Stimulated activated CD8-positive, alpha-beta memory T cell treated with anti-CD3 and anti-CD28 coated beads, Interleukin-7, amount 100 ng/mL, for 1 hour (primary cell): ENCODE data around the gene IRS2.
"Not testable (repeated sequence)": the region's sequence is repeated elsewhere in the genome, so short reads cannot be mapped to it uniquely, and the experiment has no call there.

ENCODE experiments used
- DNase-seq, 2 donors: peaks; one replicate each; pipeline ENCODE4 v3.0.0-alpha.2; 2020; ENCODE audit warnings: low read depth in 2 of 2

The IRS2 gene

GRCh38 chr13:109733550-109733949 lies 52.8 kb downstream of the IRS2 start:
- DNase-seq = no peak

DNA sequence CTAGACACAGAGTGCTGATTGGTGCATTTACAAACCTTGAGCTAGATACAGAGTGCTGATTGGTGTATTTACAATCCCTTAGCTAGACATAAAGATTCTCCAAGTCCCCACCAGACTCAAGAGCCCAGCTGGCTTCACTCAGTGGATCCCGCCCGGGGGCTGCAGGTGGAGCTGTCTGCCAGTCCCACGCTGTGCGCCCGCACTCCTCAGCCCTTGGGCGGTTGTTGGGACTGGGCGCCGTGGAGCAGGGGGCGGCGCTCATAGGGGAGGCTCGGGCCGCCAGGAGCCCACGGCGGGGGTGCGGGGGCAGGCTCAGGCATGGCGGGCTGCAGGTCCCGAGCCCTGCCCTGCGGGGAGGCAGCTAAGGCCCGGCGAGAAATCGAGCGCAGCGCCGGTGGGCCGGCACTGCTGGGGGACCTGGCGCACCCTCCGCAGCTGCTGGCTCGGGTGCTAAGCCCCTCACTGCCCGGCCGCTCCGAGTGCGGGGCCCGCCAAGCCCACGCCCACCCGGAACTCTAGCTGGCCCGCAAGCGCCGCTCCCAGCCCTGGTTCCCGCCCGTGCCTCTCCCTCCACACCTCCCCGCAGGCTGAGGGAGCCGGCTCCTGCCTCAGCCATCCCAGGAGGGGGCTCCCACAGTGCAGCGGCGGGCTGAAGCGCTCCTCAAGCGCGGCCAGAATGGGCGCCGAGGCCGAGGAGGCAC lies 53.8 kb downstream of the IRS2 start:
- not testable (repeated sequence) for DNase-seq

- DNase-seq = no peak
These were observed 55.5 kb downstream of the IRS2 start for GRCh38 chr13:109730812-109731335.

GRCh38 chr13:109728791-109729731 lies 57.3 kb downstream of the IRS2 start:
- no peak for DNase-seq

- DNase-seq = no peak
These were observed 58.3 kb downstream of the IRS2 start for GRCh38 chr13:109728061-109728460.

- DNase-seq = no peak
These were observed 59.1 kb downstream of the IRS2 start for GRCh38 chr13:109727251-109727650.

DNA sequence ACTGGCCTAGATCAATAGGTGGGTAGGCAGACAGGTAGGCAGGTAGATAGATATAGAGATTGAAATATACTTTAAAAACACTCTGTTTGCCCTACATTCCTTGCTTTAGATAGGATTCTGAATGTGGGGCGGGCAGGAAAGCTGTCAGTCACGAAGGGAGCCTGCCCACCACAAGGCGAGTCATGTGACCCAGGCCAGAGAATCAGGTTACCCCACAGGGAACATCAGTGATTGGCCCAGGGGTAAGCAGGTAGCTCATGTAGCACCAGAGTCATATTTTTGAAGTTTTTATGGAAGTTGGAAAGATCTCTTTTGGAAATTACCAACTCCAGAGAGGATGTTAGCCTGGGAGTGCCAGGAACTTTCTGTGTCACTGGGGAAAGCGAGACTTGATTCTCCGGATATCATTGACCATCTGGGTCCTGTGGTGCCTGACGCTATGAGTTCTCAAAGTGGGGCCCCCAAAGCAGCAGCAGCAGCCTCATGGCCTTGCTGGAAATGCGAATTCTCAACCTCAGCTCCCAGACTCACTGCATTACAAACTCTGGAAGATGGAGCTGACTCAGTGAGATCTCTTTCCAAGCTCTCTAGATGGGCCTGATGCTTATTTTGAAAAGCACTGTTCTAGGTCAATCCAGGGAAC lies 60.3 kb downstream of the IRS2 start:
- no peak for DNase-seq

GRCh38 chr13:109725297-109725696 lies 61.1 kb downstream of the IRS2 start:
- DNase-seq = no peak

- no peak for DNase-seq
These were observed 61.8 kb downstream of the IRS2 start for GRCh38 chr13:109724603-109725002.

- DNase-seq = no peak
These were observed 63.3 kb downstream of the IRS2 start for GRCh38 chr13:109723046-109723445.

DNA sequence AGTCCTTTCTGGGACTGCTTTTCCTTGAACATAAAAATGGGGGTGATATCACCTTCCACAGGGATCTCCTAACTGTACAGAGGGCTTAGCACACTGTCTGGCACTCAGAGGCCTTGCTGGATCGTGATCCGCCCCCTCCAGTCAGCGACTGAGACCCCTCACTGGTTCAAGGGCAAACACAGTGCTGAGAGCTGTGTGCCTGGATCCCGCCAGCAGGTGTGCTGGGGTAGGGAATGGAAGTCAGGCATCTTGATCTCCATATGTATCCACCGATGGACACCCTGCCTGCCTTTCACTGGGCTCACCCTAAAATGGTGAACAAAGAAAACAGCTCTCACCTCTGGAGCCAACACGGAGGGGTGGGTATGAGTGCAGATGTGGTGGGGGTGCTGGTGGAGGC lies 64.3 kb downstream of the IRS2 start:
- no peak for DNase-seq

- DNase-seq = no peak
These were observed 65.6 kb downstream of the IRS2 start for GRCh38 chr13:109720758-109721184.

DNA sequence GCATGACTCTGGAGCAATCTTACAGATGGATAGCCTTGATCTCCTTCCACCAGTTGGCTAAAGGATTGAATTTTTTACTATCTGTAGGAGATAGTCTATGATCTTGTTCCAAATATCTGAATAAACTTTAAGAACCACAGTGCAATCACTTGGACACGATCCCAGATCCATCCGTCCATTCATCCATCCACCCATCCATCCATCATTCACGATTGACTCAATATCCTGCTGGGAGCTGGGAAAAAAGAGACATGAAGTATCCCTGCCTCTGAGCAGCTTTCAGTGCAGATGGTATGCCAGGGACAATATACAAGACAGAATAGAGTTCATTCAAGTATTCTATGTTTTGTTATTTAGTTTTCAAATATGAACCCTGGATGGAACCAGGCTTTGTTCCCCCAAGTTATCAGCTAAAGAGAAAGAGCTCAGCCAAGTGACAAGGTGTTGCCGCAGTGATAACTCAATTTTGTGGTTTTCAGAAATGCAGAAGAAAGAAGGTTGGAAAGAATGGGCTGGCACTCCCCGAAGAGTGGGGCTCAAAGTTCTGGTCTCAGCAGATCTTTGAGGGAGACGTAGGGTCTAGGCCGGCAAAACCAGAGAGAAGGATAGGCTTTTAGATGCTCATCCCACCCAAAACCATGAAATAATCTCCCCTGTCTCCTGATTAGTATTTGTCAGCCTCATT lies 66.3 kb downstream of the IRS2 start:
- DNase-seq = no peak

DNA sequence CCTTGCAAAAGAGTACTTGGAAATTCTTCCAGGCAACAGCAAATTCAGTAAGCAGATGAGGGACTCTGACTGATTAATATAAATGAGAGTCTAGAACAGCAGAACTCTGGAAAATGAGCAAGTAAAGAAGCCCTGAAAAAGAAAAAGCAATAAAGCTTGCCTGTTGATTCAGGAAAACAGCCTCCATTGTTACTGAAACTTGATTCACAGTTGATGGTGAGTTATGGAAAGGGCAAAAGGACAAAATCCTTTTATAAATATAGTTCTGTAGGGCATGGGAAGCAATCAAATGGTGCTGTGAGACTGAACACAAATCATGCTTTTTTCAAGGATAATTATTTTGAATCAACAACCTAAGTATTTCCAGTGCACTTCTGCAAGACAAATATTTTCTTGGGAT lies 67.7 kb downstream of the IRS2 start:
- no peak for DNase-seq

GRCh38 chr13:109717686-109718085 lies 68.7 kb downstream of the IRS2 start:
- no peak for DNase-seq

GRCh38 chr13:109715902-109716301 lies 70.5 kb downstream of the IRS2 start:
- no peak for DNase-seq

- no peak for DNase-seq
These were observed 72.7 kb downstream of the IRS2 start for GRCh38 chr13:109713681-109714080.

DNA sequence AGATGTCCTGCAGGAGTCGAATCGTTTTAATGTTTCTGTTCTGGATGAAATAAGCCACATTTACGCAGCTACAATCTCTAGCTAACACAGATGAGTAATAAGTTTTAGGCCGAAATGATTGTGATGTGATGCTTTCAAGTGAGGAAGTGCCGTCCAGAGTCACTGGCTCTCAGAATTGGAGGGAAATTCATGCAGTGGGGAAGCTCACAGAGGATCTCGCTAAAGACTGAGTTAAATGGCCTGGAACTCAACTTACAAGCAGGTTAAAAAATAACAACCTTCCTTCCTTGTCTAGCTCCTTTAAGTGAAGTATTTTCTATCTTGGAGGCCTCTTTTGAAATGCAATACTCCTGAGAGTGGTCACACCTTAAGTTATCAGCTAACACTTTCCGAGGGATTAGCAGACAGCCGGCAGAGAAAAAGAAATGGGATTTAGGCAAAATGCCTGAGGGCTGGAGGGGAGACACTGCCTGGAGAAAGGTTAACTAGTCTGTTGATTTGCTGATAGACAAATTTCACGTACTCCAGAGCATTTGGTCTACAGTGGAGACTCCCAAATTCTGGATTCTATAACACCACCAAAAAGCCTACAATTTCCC lies 74.2 kb downstream of the IRS2 start:
- DNase-seq = no peak

DNA sequence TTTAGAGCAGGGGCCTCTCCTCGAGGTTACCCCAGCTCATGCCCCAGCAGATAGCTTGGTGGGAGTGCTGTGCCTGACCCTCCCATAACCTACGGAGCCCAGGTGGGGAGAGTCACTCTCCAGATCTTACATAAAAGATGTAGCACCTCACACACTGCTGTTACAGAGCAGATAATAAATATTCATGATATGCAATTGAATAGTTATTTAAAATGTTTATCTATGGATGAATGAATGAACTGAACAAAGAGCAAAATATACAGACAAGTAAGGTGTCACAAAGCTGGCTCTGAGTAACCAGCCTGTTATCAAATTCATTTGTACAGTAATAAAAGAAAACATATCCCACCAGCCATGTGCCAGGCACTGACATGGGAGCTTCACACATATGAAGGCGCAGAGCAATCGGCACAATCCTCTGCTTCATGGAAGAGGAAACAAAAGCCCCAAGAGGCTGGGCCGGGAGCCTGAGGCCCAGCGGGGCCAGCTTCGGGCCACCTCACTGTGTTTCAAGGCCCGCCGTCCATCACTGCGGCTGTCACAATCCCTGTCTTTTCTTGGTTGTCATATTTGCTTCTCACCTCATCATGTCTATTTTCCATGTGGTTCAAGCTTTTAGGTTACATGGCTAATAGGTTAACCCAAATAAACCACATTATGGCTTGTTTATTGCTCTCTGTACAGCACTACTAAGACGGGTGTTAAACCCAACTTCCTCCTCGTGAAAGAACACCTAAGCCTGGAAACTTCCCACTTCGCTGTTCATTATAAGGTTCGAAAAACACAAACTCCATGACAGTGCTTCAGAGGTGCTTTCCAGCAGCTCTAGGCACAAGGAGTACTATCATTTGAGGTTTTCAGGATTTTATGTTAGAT lies 78.4 kb downstream of the IRS2 start:
- no peak for DNase-seq

DNA sequence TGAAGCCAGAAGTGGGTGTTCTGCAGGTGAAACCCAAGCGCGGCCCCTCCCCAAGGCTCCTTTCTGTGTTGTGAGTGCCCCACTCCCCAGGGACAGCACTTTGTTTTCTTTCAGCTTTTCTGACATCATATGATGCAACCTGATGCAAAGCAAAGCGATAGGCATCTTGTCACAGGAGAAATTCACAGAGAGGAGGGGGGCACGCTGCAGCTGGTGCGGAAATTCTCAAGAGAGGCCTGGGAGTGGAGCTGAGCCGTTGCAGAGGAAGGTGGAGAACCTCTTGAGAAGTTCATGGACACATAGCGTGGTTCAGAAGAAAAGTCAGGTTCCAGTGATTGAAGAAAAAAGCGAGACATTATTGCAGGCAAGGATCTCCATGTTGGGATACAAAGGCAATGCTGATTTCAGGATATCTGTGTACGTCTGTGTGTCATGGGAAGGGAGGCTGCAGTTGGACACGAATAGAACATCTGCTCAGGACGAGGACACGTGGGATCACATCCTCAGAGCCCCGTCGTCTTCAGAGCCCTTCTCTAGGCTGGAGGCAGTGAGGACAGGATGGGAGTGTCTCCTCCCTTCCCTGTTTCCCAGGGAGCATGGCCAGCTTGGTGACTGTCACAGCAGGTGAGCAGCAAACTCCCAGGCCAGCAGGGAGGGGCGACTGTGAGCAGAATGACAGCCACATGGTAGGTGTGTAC lies 79.2 kb downstream of the IRS2 start:
- DNase-seq = no peak
